Smooth muscle cell (in vitro differentiated cells): Measurements from ENCODE around the gene POU2F2. TPM values are rescaled to one million over a fixed set of nuclear protein-coding genes. Genes with fewer than 3 reads are reported as not detected.

Experiments
- DNase-seq: peaks from one replicate; lab custom pipeline; 2025; ENCODE audit not compliant: unreplicated experiment; lab: John Stamatoyannopoulos, UW
- H2AFZ ChIP-seq: fragments of 200-600 bp; sonication (generic); 2 replicates; pipeline ENCODE4 v1.6.0; 2016; ENCODE audit warnings: antibody characterized with exemption, low read depth, mild to moderate bottlenecking
- H3F3A ChIP-seq: fragments of 200-600 bp; sonication (generic); 2 replicates; pipeline ENCODE4 v1.6.0; 2017; ENCODE audit warnings: antibody characterized with exemption, low read depth
- H3K27ac ChIP-seq: fragments of 200-600 bp; sonication (generic); 2 replicates; pipeline ENCODE4 v1.5.1; 2016; ENCODE audit warnings: low read depth, mild to moderate bottlenecking
- H3K27me3 ChIP-seq: fragments of 200-600 bp; sonication (generic); 2 replicates; pipeline ENCODE4 v1.6.1; 2016; ENCODE audit warnings: low read depth, mild to moderate bottlenecking
- H3K36me3 ChIP-seq: fragments of 200-600 bp; sonication (generic); 2 replicates; pipeline ENCODE4 v1.5.1; 2016; ENCODE audit warnings: low read depth
- H3K4me1 ChIP-seq: fragments of 200-600 bp; sonication (generic); 2 replicates; pipeline ENCODE4 v1.5.1; 2016; ENCODE audit warnings: low read depth
- H3K4me2 ChIP-seq: fragments of 200-600 bp; sonication (generic); 2 replicates; pipeline ENCODE4 v1.6.0; 2016; ENCODE audit warnings: mild to moderate bottlenecking
- H3K4me3 ChIP-seq: fragments of 200-600 bp; sonication (generic); 2 replicates; pipeline ENCODE4 v1.5.1; 2016; ENCODE audit warnings: mild to moderate bottlenecking
- H3K79me2 ChIP-seq: fragments of 200-600 bp; sonication (generic); 2 replicates; pipeline ENCODE4 v1.6.0; 2016; ENCODE audit warnings: low read depth, mild to moderate bottlenecking
- H3K9ac ChIP-seq: fragments of 200-600 bp; sonication (generic); 2 replicates; pipeline ENCODE4 v1.6.0; 2016; ENCODE audit warnings: low read depth
- H3K9me3 ChIP-seq: fragments of 200-600 bp; sonication (generic); replicated peaks from 2 replicates; pipeline ENCODE4 v1.5.1; 2016; ENCODE audit warnings: low read depth
- H4K20me1 ChIP-seq: fragments of 200-600 bp; sonication (generic); 2 replicates; pipeline ENCODE4 v1.6.0; 2016; ENCODE audit warnings: low read depth
- WGBS: methylation state at CpG from one replicate; pipeline ENCODE4 v1.1.7; 2016; ENCODE audit warnings: low lambda C conversion rate; 5-methylcytosine and 5-hydroxymethylcytosine counted together
- polyA plus RNA-seq: library from polyadenylated mRNA; unstranded; fragments of >200 nt; fragmentation: Nextera tagmentation; extraction: Ambion mirVana; gene quantifications from 2 replicates; pipeline ENCODE4 v1.2.1, GENCODE V29; 2016
- total RNA-seq: library from RNA; depleted of rRNA; stranded (reverse); fragments of >200 nt; gene quantifications from 2 replicates; pipeline ENCODE4 v1.2.3, GENCODE V29; 2014
- TF ChIP-seq, protein P1 (sequence below): fragments of 200-600 bp; sonication (generic); IDR thresholded peaks from 2 replicates; pipeline ENCODE4 v1.5.1; 2017; ENCODE audit warnings: borderline replicate concordance, mild to moderate bottlenecking, antibody characterized with exemption; ENCODE audit not compliant: insufficient read depth, poor library complexity, severe bottlenecking

Gene POU2F2
- total and polyA plus RNA-seq, 2 experiments from 2014 or later = 0.99 to 6.3 TPM

DNA sequence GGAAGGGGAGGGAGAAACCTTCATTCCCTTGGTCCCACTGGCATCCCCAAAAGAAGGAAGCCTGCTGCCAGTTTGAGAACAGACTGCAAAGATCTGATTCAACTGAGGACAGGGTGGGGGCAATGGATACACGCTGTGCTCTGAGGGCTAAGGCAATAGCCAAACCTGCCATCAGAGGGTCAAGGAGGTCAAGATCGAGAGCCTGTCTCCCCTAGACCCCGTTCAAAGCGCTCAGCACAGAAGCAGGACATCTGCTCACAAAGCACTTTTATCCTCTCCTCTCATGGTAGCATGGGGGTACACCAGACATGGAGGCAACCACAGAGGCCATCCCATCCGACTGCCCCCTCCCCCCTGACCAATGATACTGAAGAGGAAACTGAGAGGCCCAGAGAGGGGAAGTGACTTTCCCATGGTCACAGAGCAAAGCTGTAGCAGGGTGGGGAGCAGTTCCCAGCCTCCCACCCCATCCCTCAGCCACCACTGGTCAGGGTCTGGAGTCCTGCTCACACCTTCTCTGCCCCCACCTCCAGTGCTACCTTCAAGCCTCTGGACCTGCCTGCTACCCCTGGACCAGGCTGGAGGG, 11.1 kb downstream of the POU2F2 start:
- no peak overlapping the region for H3K27ac ChIP-seq
- no peak for DNase-seq
- no peaks in the 10 kb centered on the region for H3K79me2 ChIP-seq
- H3K27me3 ChIP-seq = no peaks in the 10 kb centered on the region
- H3K4me3 ChIP-seq = no peak overlapping the region
- peaks cover 5% of the 10 kb centered on the region for H3K4me1 ChIP-seq
- no peaks in the 10 kb centered on the region for H3K9me3 ChIP-seq
- no peak overlapping the region for H3K9ac ChIP-seq
- no peaks in the 10 kb centered on the region for H3K36me3 ChIP-seq
- H4K20me1 ChIP-seq = no peaks in the 10 kb centered on the region
- peak overlapping the region; percentile 56 for H3K4me2 ChIP-seq
- TF ChIP-seq, protein P1, sequence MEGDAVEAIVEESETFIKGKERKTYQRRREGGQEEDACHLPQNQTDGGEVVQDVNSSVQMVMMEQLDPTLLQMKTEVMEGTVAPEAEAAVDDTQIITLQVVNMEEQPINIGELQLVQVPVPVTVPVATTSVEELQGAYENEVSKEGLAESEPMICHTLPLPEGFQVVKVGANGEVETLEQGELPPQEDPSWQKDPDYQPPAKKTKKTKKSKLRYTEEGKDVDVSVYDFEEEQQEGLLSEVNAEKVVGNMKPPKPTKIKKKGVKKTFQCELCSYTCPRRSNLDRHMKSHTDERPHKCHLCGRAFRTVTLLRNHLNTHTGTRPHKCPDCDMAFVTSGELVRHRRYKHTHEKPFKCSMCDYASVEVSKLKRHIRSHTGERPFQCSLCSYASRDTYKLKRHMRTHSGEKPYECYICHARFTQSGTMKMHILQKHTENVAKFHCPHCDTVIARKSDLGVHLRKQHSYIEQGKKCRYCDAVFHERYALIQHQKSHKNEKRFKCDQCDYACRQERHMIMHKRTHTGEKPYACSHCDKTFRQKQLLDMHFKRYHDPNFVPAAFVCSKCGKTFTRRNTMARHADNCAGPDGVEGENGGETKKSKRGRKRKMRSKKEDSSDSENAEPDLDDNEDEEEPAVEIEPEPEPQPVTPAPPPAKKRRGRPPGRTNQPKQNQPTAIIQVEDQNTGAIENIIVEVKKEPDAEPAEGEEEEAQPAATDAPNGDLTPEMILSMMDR = no peak
- H3F3A ChIP-seq = no peaks in the 10 kb centered on the region
- WGBS = 91% methylated on average over 5 of the region's 5 CpGs
- no peak overlapping the region for H2AFZ ChIP-seq

DNA sequence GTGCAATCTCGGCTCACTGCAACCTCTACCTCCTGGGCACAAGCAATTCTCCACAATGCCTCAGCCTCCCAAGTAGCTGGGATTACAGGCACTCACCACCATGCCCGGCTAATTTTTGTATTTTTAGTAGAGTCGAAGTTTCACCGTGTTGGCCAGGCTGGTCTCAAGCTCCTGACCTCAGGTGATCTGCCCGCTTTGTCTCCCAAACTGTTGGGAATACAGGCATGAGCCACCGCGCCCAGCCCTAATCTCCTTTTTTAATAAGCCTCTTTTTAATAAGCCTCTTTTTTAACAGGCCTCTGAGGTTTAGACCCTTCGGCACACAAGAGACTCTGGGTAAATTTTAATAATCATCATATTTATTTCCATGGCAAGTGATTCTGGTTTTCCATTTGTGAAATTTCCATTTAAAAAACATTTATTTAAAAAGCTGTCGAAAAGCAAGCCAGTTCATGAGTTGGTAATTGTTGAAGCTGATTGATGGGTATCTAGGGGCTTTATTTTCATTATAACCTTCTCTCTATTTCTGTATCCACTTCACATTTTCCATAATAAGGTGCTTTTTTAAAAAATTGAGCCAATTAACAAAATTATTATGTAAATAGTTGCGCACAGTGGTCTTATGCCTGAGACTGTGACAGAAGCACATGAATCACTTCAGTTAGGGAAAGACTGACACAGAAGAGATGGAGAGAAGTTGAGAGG, 11.8 kb downstream of the POU2F2 start:
- TF ChIP-seq, protein P1 = no peak
- WGBS = 96% methylated on average over 10 of the region's 10 CpGs
- peaks cover 5% of the 10 kb centered on the region for H3K4me1 ChIP-seq
- no peaks in the 10 kb centered on the region for H3K36me3 ChIP-seq
- no peak overlapping the region for H3K4me3 ChIP-seq
- no peaks in the 10 kb centered on the region for H4K20me1 ChIP-seq
- H2AFZ ChIP-seq = no peak overlapping the region
- H3K27ac ChIP-seq = no peak overlapping the region
- H3K27me3 ChIP-seq = no peaks in the 10 kb centered on the region
- H3K9me3 ChIP-seq = no peaks in the 10 kb centered on the region
- no peak overlapping the region for H3K4me2 ChIP-seq
- DNase-seq = no peak
- no peaks in the 10 kb centered on the region for H3F3A ChIP-seq
- no peak overlapping the region for H3K9ac ChIP-seq
- H3K79me2 ChIP-seq = no peaks in the 10 kb centered on the region

DNA sequence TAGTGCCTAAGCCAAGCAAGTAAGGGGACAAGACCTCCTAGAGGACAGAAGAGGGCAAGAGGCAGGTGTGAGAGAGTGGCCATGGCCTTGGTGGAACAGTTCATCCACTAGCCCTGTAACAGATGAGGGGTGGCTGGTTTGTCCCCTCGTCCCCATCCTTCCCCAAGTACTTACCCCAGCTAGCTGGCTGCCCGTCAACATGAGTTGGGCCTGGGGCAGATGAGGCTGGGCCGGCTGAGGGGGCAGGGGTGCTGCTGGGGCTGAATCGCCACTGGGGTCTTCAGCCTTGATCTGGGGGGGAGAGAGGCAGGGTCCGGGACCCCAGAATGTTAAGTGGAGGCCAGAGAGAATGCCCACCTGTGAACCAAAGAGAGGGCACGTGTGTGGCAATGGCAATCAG, 15.2 kb downstream of the POU2F2 start:
- H3K27ac ChIP-seq = no peak overlapping the region
- H3K9ac ChIP-seq = no peak overlapping the region
- no peaks in the 10 kb centered on the region for H4K20me1 ChIP-seq
- peaks cover 18% of the 10 kb centered on the region for H3F3A ChIP-seq
- H3K9me3 ChIP-seq = no peaks in the 10 kb centered on the region
- DNase-seq = no peak
- TF ChIP-seq, protein P1 = no peak
- no peak overlapping the region for H3K4me2 ChIP-seq
- H3K79me2 ChIP-seq = no peaks in the 10 kb centered on the region
- no peak overlapping the region for H3K4me3 ChIP-seq
- H2AFZ ChIP-seq = no peak overlapping the region
- H3K4me1 ChIP-seq = peaks cover 23% of the 10 kb centered on the region
- WGBS = 97% methylated on average over 6 of the region's 6 CpGs
- H3K27me3 ChIP-seq = no peaks in the 10 kb centered on the region
- no peaks in the 10 kb centered on the region for H3K36me3 ChIP-seq
